Esophagus muscularis mucosa (tissue), 4 donors: ENCODE results near the gene NBPF3.
"Not testable (repeated sequence)": the region's sequence is repeated elsewhere in the genome, so short reads cannot be mapped to it uniquely, and the experiment has no call there.

Experiments used
- EP300 ChIP-seq: sonication (generic); formaldehyde crosslinking; IDR thresholded peaks from one replicate; pipeline ENCODE4 v1.6.1; 2017; ENCODE audit warnings: antibody characterized with exemption
- POLR2A ChIP-seq: fragments of 450-650 bp; IDR thresholded peaks from one replicate; pipeline ENCODE4 v1.6.1; 2017; ENCODE audit warnings: antibody characterized with exemption, moderate library complexity, mild to moderate bottlenecking, low read depth
- POLR2AphosphoS5 ChIP-seq, 2 donors: sonication (generic); formaldehyde crosslinking; IDR thresholded peaks; one replicate each; pipeline ENCODE4 v1.6.1; 2017; ENCODE audit warnings: antibody characterized with exemption in 2 of 2
- TF ChIP-seq, protein P1 (sequence below), 3 experiments: fragments of 200-600 bp in 2 of 3; fragments of 450-650 bp in 1 of 3; sonication (generic) in 2 of 3; IDR thresholded peaks; one replicate each; pipeline ENCODE4 v1.5.1; 2017 to 2019; ENCODE audit warnings: antibody characterized with exemption in 3 of 3, mild to moderate bottlenecking in 2 of 3, moderate library complexity in 1 of 3

GRCh38 chr1:21430875-21431274 lies 9.1 kb upstream of the NBPF3 start:
- TF ChIP-seq, protein P1, sequence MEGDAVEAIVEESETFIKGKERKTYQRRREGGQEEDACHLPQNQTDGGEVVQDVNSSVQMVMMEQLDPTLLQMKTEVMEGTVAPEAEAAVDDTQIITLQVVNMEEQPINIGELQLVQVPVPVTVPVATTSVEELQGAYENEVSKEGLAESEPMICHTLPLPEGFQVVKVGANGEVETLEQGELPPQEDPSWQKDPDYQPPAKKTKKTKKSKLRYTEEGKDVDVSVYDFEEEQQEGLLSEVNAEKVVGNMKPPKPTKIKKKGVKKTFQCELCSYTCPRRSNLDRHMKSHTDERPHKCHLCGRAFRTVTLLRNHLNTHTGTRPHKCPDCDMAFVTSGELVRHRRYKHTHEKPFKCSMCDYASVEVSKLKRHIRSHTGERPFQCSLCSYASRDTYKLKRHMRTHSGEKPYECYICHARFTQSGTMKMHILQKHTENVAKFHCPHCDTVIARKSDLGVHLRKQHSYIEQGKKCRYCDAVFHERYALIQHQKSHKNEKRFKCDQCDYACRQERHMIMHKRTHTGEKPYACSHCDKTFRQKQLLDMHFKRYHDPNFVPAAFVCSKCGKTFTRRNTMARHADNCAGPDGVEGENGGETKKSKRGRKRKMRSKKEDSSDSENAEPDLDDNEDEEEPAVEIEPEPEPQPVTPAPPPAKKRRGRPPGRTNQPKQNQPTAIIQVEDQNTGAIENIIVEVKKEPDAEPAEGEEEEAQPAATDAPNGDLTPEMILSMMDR (IDR thresholded peaks at IDR 0.05): not testable (repeated sequence)
- not testable (repeated sequence) for TF ChIP-seq POLR2A; POLR2AphosphoS5 (IDR thresholded peaks at IDR 0.05); EP300
